Thymus (tissue), 11 donors: ENCODE results near the gene ACTN1. TPM values are rescaled to one million over a fixed set of nuclear protein-coding genes. Genes with fewer than 3 reads are reported as not detected.

Experiments used
- DNase-seq, 9 donors: peaks; one replicate each; pipeline ENCODE4 v3.0.0-alpha.2; 2013; ENCODE audit warnings: low spot score in 9 of 9, low read depth in 6 of 9, missing footprints in 1 of 9
- H3K27ac ChIP-seq, 2 donors: one replicate each; pipeline ENCODE4 v1.5.1; 2013; ENCODE audit warnings: control low read depth in 1 of 2, low read depth in 1 of 2, low read length in 1 of 2, mild to moderate bottlenecking in 1 of 2, moderate library complexity in 1 of 2
- H3K27me3 ChIP-seq, 2 donors: one replicate each; pipeline ENCODE4 v1.5.1; 2013; ENCODE audit warnings: low read length in 1 of 2; ENCODE audit not compliant: control insufficient read depth in 2 of 2, insufficient read depth in 1 of 2
- H3K36me3 ChIP-seq, 2 donors: one replicate each; pipeline ENCODE4 v1.5.1; 2013; ENCODE audit warnings: low read length in 1 of 2, mild to moderate bottlenecking in 1 of 2, moderate library complexity in 1 of 2; ENCODE audit not compliant: control insufficient read depth in 2 of 2, insufficient read depth in 2 of 2
- H3K4me1 ChIP-seq, 2 donors: one replicate each; pipeline ENCODE4 v1.5.1; 2013; ENCODE audit warnings: low read length in 2 of 2; ENCODE audit not compliant: control insufficient read depth in 2 of 2, insufficient read depth in 2 of 2
- H3K4me3 ChIP-seq, 2 donors: one replicate each; pipeline ENCODE4 v1.5.1; 2013; ENCODE audit warnings: low read length in 2 of 2, control low read depth in 1 of 2, mild to moderate bottlenecking in 1 of 2
- H3K9me3 ChIP-seq, 2 donors: one replicate each; pipeline ENCODE4 v1.5.1; 2013; ENCODE audit warnings: low read length in 1 of 2, mild to moderate bottlenecking in 1 of 2; ENCODE audit not compliant: control insufficient read depth in 2 of 2, insufficient read depth in 1 of 2
- WGBS: extraction: QIAGEN DNeasy Blood & Tissue Kit; methylation state at CpG from one replicate; pipeline ENCODE4 v1.1.7; 2013; 5-methylcytosine and 5-hydroxymethylcytosine counted together
- polyA plus RNA-seq: library from polyadenylated mRNA; stranded (reverse); fragments of 200-250 nt; gene quantifications from one replicate; pipeline ENCODE4 v1.2.3, GENCODE V29; 2013
- total RNA-seq: library from RNA; stranded (reverse); fragments of 120-200 nt; gene quantifications from one replicate; pipeline ENCODE4 v1.2.4, GENCODE V29; 2013
- donor health status: healthy.

Gene ACTN1
- total and polyA plus RNA-seq, 2 donors: 21.6 to 59.3 TPM

DNA sequence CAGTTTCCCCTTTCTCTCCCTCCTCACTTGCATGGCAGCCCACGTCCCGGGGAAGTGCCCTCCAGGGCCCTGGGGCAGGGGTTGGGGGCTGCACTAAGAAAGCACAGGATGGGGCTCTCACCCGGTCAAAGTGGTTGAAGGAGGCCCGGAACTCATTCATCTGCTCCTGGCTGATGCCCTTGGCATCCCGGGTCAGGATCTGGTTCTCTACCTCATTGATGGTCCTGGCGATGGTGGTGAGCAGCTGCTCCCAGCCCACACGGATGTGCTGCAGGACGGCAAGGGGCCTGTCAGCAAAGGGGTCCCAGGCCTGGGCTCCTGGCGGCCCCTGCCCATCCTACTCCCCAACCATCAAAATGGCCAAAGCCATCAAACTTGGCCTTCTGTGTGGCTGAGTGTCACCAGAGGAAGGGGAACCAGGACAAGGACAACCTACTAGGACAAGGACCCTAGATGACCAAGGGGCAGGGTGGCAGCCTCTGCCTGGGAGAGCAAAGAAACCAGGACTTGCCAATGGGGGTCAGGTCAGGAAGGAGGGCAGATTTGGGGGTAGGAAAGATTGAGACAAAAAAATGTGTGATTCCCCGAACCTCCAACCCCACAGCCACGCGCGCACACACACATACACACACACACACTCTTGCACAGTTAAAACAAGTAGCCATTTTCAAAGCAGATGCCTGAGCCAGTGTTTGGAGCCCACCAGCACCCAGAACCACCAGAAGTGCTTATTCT is 99.1 kb downstream of the ACTN1 start:
- H3K27ac ChIP-seq: no peak overlapping the region
- over 99% methylated on average over 13 of the region's 13 CpGs for WGBS
- no peaks in the 10 kb centered on the region for H3K4me1 ChIP-seq
- peaks cover 7 to 37% of the 10 kb centered on the region in 2 donors for H3K36me3 ChIP-seq
- DNase-seq: no peak
- no peaks in the 10 kb centered on the region for H3K9me3 ChIP-seq
- H3K4me3 ChIP-seq: no peak overlapping the region
- no peaks in the 10 kb centered on the region for H3K27me3 ChIP-seq

DNA sequence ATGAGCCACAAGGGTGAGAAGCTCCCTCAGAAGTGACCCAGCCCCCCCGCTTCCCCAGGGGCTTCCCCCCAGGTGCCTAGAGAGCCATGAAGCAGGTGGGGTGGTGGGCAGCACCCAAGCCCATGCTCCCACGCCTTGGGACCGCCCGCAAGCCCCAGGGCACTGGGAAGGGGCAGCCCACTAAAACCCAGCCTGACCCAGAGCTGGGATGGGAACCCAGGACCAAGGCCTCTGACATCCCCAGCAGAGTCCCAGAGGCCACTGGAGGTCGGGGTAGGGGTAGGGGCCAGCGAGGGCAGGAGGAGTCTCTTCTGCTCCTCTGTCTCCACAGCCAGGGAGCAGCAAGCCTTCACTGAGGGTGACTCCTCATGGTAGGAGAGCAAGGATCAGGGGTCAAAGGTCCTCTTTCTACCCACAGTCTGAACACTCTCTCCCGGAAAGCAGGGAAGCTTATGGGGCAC is 99.8 kb downstream of the ACTN1 start:
- Histone ChIP-seq H3K9me3 (no peaks in the 10 kb centered on the region), H3K4me1 (no peaks in the 10 kb centered on the region), H3K36me3 (peaks cover 7 to 35% of the 10 kb centered on the region in 2 donors), H3K4me3 (no peak overlapping the region), H3K27me3 (no peaks in the 10 kb centered on the region), H3K27ac (no peak overlapping the region)
- WGBS: 99% methylated on average over 7 of the region's 7 CpGs
- DNase-seq: no peak

DNA sequence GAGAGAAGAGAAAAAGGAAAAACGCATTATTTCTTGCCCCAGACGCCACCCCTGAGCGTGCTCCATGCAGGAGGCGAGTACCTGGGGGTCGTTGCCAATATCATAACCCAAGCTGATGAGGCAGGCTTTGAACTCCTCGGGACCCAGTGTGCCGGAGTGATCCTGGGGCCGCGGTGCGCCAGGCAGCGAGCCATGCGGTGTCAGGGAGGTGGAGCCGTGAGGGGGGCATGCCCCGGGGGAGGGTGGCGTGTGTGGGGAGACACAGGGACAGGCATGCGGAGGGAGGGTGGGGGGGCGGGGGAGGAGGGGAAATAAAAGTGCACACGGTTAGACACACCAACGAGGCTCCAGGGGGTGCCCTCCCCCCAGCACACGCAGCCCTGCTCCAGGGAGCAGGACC is 100.2 kb downstream of the ACTN1 start:
- no peaks in the 10 kb centered on the region for H3K9me3 ChIP-seq
- WGBS: 92% methylated on average over 20 of the region's 20 CpGs
- H3K36me3 ChIP-seq: peaks cover 7 to 32% of the 10 kb centered on the region in 2 donors
- H3K4me3 ChIP-seq: no peak overlapping the region
- H3K27ac ChIP-seq: no peak overlapping the region
- DNase-seq: no peak
- H3K4me1 ChIP-seq: no peaks in the 10 kb centered on the region
- no peaks in the 10 kb centered on the region for H3K27me3 ChIP-seq

DNA sequence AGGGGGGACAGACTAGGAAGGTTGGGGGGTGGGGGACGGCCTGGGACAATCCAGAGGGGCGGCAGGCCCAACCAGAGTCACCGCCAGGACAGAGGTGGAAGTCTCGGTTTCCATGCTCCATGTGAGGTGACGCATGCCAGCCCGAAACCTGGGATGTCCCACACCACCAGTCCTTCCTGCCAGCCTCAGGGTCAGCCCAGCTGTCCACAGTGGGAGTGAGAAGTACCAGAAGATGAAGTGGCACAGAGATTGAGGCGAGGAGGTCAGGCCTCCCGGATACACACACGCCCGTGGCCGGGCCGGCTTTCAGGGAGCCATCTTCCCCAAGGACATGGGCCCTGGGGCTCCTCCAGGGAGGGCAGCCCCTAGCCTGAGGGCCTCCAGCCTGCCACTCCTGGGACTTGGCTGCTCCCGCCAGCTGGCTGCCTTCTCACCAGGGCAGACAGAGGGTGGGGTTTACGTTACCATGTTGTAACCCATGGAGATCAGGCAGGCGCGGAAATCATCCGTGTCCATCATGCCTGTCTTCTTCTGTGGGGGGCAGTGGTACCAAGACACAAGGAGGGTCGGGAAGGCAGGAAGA is 101.0 kb downstream of the ACTN1 start:
- Histone ChIP-seq H3K27ac (no peak overlapping the region), H3K9me3 (no peaks in the 10 kb centered on the region), H3K36me3 (peaks cover 7 to 31% of the 10 kb centered on the region in 2 donors), H3K4me3 (no peak overlapping the region), H3K27me3 (no peaks in the 10 kb centered on the region), H3K4me1 (no peaks in the 10 kb centered on the region)
- no peak for DNase-seq
- WGBS: 98% methylated on average over 18 of the region's 18 CpGs

DNA sequence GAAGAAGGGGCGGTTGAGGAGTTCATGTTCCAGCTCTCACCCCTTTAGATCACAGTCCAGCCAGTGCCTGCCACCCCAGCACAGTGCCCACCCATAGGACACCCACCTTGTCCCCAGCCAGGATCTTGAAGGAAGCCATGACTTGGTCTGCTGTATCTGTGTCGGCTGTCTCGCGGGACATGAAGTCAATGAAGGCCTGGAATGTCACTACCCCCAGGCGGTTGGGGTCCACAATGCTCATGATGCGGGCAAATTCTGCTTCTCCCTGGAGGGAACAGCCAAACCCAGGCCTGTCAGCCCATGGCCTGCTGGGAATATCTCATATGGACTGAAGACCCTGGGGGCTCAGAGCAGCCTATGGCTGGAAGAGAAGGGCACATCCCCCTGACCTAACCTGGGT is 102.1 kb downstream of the ACTN1 start:
- no peak overlapping the region for H3K4me3 ChIP-seq
- no peaks in the 10 kb centered on the region for H3K9me3 ChIP-seq
- no peaks in the 10 kb centered on the region for H3K4me1 ChIP-seq
- no peak for DNase-seq
- 99% methylated on average over 6 of the region's 6 CpGs for WGBS
- no peak overlapping the region for H3K27ac ChIP-seq
- no peaks in the 10 kb centered on the region for H3K27me3 ChIP-seq
- H3K36me3 ChIP-seq: peaks cover 7 to 22% of the 10 kb centered on the region in 2 donors

DNA sequence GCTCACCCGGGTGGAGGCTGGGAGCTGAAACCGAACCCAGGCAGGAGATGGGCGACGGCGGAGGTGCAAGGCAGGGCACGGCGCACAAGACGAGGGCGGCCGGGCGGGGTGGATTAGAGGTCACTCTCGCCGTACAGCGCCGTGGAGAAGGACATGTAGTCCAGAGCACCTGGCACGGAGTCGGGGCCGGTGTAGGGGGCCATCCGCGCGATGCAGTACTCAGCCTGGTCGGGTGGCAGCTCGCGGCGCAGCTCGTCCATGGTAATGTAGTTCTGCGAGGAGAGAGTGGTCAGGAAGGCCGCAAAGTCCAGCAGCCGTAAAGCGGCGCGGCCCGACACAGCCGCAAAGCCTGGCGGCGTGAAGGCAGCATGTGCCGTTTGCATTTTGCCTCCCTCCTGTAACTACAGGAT is 104.4 kb downstream of the ACTN1 start:
- Histone ChIP-seq H3K27ac (no peak overlapping the region), H3K9me3 (no peaks in the 10 kb centered on the region), H3K27me3 (no peaks in the 10 kb centered on the region), H3K36me3 (peaks cover 9 to 18% of the 10 kb centered on the region in 2 donors), H3K4me1 (no peaks in the 10 kb centered on the region), H3K4me3 (no peak overlapping the region)
- DNase-seq: no peak
- 93% methylated on average over 37 of the region's 37 CpGs for WGBS

DNA sequence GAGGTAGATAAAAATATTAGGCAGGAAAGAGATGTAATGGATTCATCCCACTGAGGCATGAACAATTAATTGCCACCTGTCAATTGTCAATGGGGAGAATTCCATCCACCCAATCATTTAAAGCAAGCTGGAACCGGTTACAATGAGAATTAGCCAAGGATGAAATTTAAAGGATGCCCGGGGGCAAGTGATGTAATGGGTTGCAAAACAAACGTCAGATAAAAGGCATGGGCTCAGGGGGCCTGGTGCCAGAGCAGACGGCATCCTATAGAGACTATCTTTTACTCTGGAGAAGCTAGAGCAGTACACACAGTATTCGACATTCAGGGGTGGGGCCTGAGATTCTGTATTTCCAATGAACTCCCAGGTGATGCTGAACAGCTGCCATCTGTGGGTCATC is 105.7 kb downstream of the ACTN1 start:
- Histone ChIP-seq H3K27me3 (no peaks in the 10 kb centered on the region), H3K4me3 (no peak overlapping the region), H3K9me3 (no peaks in the 10 kb centered on the region), H3K36me3 (peaks cover 4 to 12% of the 10 kb centered on the region in 2 donors), H3K4me1 (no peaks in the 10 kb centered on the region), H3K27ac (no peak overlapping the region)
- DNase-seq: no peak
- WGBS: 94% methylated on average over 5 of the region's 5 CpGs

DNA sequence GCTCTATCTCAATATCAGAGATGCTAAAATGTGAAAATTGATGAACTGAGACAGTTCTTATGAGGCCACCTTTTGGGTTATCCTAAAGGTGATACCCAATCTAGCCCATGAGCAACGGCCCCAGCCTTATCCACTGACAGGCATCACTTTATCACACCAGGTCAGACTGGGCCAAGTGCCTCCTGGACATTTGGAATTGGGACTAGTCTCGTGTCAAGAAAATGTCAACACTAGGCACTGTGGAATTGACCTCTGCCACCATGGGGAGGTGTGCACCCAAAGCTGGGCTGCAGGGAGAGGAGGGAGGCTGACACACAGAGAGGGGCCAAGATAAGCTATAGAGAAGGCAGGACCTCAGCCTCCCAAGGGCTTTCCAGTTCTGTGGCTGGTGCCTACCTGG is 107.7 kb downstream of the ACTN1 start:
- H3K27me3 ChIP-seq: no peaks in the 10 kb centered on the region
- no peaks in the 10 kb centered on the region for H3K9me3 ChIP-seq
- H3K4me3 ChIP-seq: no peak overlapping the region
- DNase-seq: no peak
- no peaks in the 10 kb centered on the region for H3K4me1 ChIP-seq
- WGBS: 95% methylated on average over 2 of the region's 2 CpGs
- no peak overlapping the region for H3K27ac ChIP-seq
- H3K36me3 ChIP-seq: peaks cover 2 to 7% of the 10 kb centered on the region in 2 donors

DNA sequence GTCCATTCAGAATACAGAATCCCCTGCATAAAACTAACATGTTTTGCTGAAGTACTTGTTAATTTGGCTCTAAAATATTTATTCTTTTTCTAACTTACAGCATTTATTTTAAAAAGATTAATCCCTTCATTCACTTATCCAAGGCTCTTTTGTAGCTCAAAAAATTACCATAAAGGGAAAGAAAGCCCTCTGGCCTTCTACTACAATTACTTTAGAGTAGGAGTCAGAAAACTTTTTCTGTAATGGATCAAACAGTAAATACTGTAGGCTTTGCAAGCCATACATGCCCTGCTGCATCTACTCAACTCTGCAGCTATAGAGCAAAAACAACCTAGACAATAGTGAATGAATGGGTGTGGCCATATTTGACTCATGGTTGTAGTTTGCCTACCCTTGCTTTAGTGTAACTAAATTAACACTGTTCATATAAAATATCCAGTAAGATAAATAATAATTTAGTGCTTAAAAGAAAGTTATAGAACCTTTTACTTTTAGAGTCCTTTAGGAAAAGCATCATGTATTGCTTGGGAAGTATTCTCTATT is 112.0 kb downstream of the ACTN1 start:
- no peak for DNase-seq
- Histone ChIP-seq H3K4me1 (no peaks in the 10 kb centered on the region), H3K9me3 (peaks cover 4 to 17% of the 10 kb centered on the region in 2 donors), H3K27me3 (no peaks in the 10 kb centered on the region), H3K27ac (no peak overlapping the region), H3K4me3 (no peak overlapping the region), H3K36me3 (peaks cover 2 to 3% of the 10 kb centered on the region in 2 donors)
